Pancreas (tissue), 10 donors: ENCODE measurements around the gene SFSWAP. TPM values are rescaled to one million over a fixed set of nuclear protein-coding genes. Genes with fewer than 3 reads are reported as not detected.

Source experiments
- ATAC-seq, 4 donors: fragments of 200-7000 bp; cut with Tn5 transposase; one replicate each; pipeline versions ENCODE4 v1.8.0 to v1.9.1; 2020; ENCODE audit warnings: mild to moderate bottlenecking in 4 of 4, moderate library complexity in 4 of 4
- DNase-seq, 6 donors: peaks; one replicate each; pipeline ENCODE4 v3.0.0-alpha.2; 2020
- FAIRE-seq: peaks from 2 replicates; lab custom pipeline; 2012; peaks lifted over from hg19 to GRCh38; lab: Jason Lieb, UNC
- H3K27ac ChIP-seq, 4 donors: fragments of 200-600 bp; sonication (generic); 1 replicate in 3 of 4; 2 replicates in 1 of 4; pipeline versions ENCODE4 v1.5.0 to v1.8.0; 2020
- H3K27me3 ChIP-seq, 4 donors: fragments of 200-600 bp; one replicate each; pipeline ENCODE4 v1.8.0; 2021
- H3K36me3 ChIP-seq, 3 donors: fragments of 200-600 bp; sonication (generic) in 1 of 3; one replicate each; pipeline versions ENCODE4 v1.5.0 to v1.8.0; 2020 to 2021
- H3K4me1 ChIP-seq, 3 donors: fragments of 200-600 bp; one replicate each; pipeline ENCODE4 v1.8.0; 2021
- H3K4me3 ChIP-seq, 4 donors: fragments of 200-600 bp; sonication (generic) in 2 of 4; one replicate each; pipeline versions ENCODE4 v1.5.0 to v1.8.0; 2020 to 2021
- H3K9me3 ChIP-seq, 4 donors: fragments of 200-600 bp; one replicate each; pipeline ENCODE4 v1.8.0; 2021
- CTCF ChIP-seq, 4 donors: fragments of 200-600 bp; sonication (generic) in 3 of 4; IDR thresholded peaks; one replicate each; pipeline versions ENCODE4 v1.5.0 to v1.8.0; 2021; ENCODE audit warnings: antibody characterized with exemption in 4 of 4
- WGBS, 2 donors: extraction: QIAGEN DNeasy Blood & Tissue Kit; methylation state at CpG; one replicate each; pipeline ENCODE4 v1.1.7; 2013; 5-methylcytosine and 5-hydroxymethylcytosine counted together
- intact Hi-C, 3 donors: fragments of 100-400 bp; cut with DNase I; formaldehyde crosslinking; loops; one replicate each; pipeline versions ENCODE4 v1.11.1 to v1.14.2; 2022
- polyA plus RNA-seq, 2 donors: library from polyadenylated mRNA; stranded (reverse); fragments of 200-250 nt; gene quantifications; one replicate each; pipeline ENCODE4 v1.2.3, GENCODE V29; 2013
- total RNA-seq, 6 donors: library from RNA; stranded (reverse); fragmentation: NEBNext Ultra II Directional in 4 of 6; extraction: Animal tissue kit (Norgen Biotek cat#: 25700) in 4 of 6; gene quantifications; one replicate each; pipeline versions ENCODE4 v1.2.1 to v1.2.4, GENCODE V29; 2021 to 2023
- donor health status: healthy with polysubstance abuse.
- donor health status: DM: no; HTN: no; CAD: no; lungs with moderate emphysema.
- donor health status: DM: no; HTN: no; CAD: no.
- donor health status: control.
- donor health status: control.
- donor health status: Bipolar disorder and iron deficiency.
- donor health status: DM: yes; HTN: yes; CAD: no.
- donor health status: DM: no; HTN: no; CAD: no.
- donor health status: DM: no; HTN: no; CAD: no.
- donor health status: DM: yes; HTN: yes; CAD: no.

SFSWAP gene
- total and polyA plus RNA-seq, 8 donors = 12.9 to 50.7 (median 20.6) TPM

GRCh38 chr12:131755305-131756113 is 44.6 kb downstream of the SFSWAP start:
- peak in 1 of 4 donors; percentile 64 for ATAC-seq
- no peak for FAIRE-seq
- intact Hi-C loops = no loop called here
- 86 to 88% methylated on average over 16 of the region's 16 CpGs for WGBS, 2 donors
- H3K9me3 ChIP-seq = no peaks in the 10 kb centered on the region
- DNase-seq = no peak
- H3K36me3 ChIP-seq = peaks cover 0 to 61% (median 23%) of the 10 kb centered on the region in 3 donors
- no peaks in the 10 kb centered on the region for H3K4me1 ChIP-seq
- TF ChIP-seq CTCF (IDR thresholded peaks at IDR 0.05) = no peak
- H3K27ac ChIP-seq = no peak overlapping the region
- H3K4me3 ChIP-seq = no peak overlapping the region
- no peaks in the 10 kb centered on the region for H3K27me3 ChIP-seq

GRCh38 chr12:131756441-131756840 is 45.6 kb downstream of the SFSWAP start:
- ATAC-seq (no peak), DNase-seq (no peak), FAIRE-seq (no peak)
- TF ChIP-seq CTCF (IDR thresholded peaks at IDR 0.05) = no peak
- intact Hi-C loops = no loop called here
- Histone ChIP-seq H3K36me3 (peaks cover 0 to 61% (median 23%) of the 10 kb centered on the region in 3 donors), H3K27ac (no peak overlapping the region), H3K27me3 (no peaks in the 10 kb centered on the region), H3K4me3 (no peak overlapping the region), H3K4me1 (no peaks in the 10 kb centered on the region), H3K9me3 (no peaks in the 10 kb centered on the region)
- WGBS, 2 donors = 96 to 97% methylated on average over 18 of the region's 18 CpGs

- Histone ChIP-seq H3K27me3 (no peaks in the 10 kb centered on the region), H3K9me3 (no peaks in the 10 kb centered on the region), H3K36me3 (peaks cover 0 to 61% (median 23%) of the 10 kb centered on the region in 3 donors), H3K4me3 (no peak overlapping the region), H3K4me1 (no peaks in the 10 kb centered on the region), H3K27ac (no peak overlapping the region)
- 95% methylated on average over 17 of the region's 17 CpGs for WGBS, 2 donors
- DNase-seq (no peak), FAIRE-seq (no peak), ATAC-seq (peak in 1 of 4 donors; percentile 25)
- intact Hi-C loops = no loop called here
- no peak for TF ChIP-seq CTCF (IDR thresholded peaks at IDR 0.05)
Observed at GRCh38 chr12:131757111-131757510, 46.2 kb downstream of the SFSWAP start.

- 94 to 97% methylated on average over 11 of the region's 11 CpGs for WGBS, 2 donors
- TF ChIP-seq CTCF (IDR thresholded peaks at IDR 0.05) = no peak
- Histone ChIP-seq H3K4me1 (no peaks in the 10 kb centered on the region), H3K27ac (no peak overlapping the region), H3K4me3 (no peak overlapping the region), H3K9me3 (no peaks in the 10 kb centered on the region), H3K36me3 (peaks cover 0 to 56% (median 23%) of the 10 kb centered on the region in 3 donors), H3K27me3 (no peaks in the 10 kb centered on the region)
- ATAC-seq = no peak
- FAIRE-seq = no peak
- DNase-seq = no peak
- intact Hi-C loops = no loop called here
Observed at GRCh38 chr12:131758016-131758739, 47.3 kb downstream of the SFSWAP start.
